Activated CD8-positive, alpha-beta memory T cell treated with anti-CD3 and anti-CD28 coated beads for 24 hours (primary cell): Measurements from ENCODE around the gene LGALS16.
"Not testable (repeated sequence)": the region's sequence is repeated elsewhere in the genome, so short reads cannot be mapped to it uniquely, and the experiment has no call there.

Experiments used
- DNase-seq: peaks from one replicate; pipeline ENCODE4 v3.0.0-alpha.2; 2020

Gene LGALS16

DNA sequence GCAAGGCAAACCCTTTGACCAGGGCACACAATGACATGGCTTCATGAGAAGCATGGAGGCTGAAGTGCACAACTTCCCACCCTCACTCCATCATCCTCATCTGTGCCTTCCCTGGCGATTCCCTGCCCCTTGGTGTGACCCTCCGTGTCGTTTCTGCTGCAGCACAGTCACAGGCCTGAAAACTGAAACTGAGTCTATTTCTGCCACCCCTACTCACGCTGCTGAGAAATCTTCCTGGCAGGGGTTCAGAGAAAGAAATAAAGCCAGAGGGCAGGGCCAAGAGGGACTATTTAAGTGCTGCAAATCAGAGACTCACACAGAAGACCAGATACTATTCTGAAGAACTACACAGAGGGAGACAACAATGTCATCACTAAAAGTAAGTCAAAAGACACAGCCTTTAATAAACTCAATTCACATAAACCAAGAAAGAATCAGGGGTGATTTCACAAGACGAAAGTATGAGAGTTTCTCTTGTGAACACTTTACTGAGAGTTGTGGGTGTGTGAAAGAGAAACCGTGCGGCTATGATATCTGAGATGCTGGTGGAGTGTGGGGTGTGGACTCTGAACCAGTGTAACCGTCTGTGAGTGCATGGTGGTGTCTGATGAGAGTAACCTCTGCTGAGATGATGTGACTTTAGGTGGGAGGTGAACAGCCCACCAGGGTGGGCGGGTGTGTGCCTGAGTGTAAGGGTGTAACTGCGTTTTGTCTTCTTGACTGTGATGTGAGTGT, 23.5 kb downstream of the LGALS16 start:
- DNase-seq = no peak

DNA sequence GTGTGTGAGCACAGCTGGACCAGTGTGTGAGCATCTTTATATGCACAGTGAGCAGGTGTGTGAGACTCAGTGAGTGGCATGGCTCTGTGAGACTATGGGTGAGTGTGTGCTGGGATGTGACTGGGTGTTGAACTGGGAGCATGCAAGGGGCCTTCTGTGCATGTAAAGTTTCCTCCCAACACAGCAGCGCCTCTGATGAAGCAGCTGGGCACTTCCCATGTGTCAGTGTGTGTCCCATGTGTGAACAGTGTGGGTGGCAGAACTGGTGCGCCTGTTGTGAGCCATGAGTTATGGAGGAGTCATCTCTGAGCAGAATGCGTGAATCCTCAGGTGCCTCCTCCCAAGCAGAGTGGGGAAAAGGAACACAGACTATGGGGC, 24.1 kb downstream of the LGALS16 start:
- DNase-seq = peak; percentile 71

DNA sequence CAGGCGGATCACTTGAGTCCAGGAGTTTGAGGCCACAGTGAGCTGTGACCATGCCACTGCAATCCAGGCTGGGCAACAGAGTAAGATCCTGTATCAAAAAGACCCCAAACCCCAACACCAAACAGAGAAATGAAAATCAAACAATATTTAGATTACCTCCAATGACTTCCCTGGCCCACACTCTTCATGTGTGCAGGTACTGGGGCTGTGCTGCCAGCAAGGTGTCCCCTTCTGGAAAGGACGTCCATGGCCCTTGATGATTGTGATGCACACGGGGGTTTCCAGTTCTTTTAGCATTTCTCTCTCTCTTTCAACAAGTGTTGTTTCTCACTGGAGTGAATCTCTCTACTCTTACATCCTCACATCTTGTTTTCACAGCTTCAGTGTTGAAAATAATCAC, 24.9 kb downstream of the LGALS16 start:
- no peak for DNase-seq

DNA sequence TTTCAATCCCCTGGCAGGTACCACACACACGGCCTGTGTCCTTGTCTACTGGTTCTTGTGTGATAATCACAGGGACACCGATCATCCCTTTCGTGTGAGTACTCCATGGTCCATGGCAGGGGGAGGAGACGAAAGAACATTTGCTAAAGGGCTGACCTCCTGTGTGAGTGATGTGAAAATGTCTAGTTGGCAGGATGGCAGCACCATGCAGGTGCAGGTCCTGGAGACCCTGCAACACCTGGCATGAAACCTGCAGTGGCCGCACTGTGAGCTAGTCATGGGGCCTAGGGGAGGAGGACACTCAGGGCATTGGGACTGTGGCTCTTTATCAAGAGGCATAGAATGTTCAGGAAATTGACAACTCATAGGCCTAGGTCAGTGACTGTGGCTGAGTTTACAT, 25.7 kb downstream of the LGALS16 start:
- DNase-seq = no peak

DNA sequence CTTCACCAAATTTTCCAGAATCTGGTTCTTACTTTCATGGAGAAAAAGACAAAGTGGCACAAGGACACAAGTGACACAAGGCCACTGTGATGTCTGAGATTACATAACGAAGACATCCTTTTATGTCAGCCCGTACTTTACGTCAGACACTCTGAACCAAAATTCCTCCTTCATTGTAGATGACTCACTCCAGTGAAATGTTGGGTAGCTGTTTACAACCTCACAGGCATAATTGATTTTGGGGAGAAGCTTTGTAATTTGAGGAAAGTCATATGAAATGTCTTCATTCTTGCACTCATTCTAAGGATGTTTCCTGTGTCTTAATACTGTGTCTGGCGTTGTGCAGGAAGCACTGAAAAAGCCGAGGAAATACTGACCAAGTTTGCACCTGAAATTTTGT, 28.6 kb downstream of the LGALS16 start:
- no peak for DNase-seq

DNA sequence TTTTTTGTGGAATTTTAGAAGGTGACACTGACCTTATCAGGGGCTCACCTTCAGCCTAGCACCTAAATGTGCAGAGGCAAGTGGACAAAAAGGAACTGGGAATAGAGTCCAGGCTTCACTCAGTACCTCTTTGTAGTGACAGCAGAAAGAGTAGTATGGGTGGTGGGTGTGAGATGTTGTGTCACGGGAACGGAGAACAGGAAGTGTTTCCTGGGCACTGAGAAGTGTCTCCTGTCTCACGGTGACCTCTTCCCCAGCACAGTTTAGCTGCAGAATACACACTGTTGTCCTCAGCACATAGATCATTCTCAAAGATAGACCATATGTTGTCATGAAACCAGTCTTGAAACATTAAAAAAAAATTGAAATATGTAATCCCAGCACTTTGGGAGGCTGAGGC, 31.0 kb downstream of the LGALS16 start:
- DNase-seq = no peak

DNA sequence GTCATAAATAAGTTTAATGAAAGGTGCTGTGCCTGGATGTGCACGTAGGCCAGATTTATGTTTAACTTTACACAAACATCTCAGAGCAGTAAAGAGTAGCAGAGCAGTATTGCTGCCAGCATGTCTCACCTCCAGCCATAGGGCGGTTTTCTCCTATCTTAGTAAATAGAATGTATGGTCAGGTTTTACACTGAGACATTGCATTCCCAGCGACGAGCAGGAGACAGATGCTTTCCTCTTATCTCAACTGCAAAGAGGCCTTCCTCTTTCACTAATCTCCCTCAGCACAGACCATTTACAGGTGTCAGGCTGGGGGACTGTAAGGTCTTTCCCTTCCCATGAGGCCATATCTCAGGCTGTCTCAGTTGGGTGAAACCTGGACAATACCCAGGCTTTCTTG, 32.9 kb downstream of the LGALS16 start:
- not testable (repeated sequence) for DNase-seq

DNA sequence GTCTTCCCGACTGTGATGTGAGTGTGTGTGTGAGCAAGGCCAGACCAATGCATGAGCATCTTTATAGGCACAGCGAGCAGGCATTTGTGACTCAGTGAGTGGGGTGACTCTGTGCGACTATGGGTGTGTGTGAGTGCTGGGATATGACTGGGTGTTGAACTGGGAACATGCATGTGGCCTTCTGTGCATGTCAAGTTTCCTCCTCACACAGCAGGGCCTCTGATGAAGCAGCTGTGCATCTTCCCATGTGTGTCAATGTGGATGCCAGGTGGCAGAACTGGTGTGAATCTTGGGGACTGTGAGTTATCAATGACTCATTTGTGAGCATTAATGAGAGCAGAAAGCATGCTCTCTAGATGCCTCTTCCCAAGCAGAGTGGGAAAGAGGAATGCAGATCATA, 36.5 kb downstream of the LGALS16 start:
- DNase-seq = no peak

DNA sequence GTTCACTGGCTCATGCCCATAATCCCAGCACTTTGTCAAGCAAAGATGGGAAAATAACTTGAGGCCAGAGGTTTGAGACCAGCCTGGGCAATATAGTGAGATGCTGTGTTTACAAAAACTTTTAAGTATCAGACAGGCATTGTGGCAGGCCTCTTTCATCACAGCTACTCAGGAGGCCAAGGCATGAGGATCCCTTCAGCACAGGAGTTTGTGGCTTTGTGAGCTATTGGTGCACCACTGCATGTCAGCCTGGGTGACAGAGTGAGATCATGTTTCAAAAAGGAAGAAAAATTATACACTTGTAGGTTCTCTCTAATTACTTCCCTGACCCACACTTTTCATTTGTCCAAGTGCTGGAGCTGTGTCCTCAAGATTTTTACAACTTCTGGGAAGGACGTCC, 37.1 kb downstream of the LGALS16 start:
- DNase-seq = no peak

DNA sequence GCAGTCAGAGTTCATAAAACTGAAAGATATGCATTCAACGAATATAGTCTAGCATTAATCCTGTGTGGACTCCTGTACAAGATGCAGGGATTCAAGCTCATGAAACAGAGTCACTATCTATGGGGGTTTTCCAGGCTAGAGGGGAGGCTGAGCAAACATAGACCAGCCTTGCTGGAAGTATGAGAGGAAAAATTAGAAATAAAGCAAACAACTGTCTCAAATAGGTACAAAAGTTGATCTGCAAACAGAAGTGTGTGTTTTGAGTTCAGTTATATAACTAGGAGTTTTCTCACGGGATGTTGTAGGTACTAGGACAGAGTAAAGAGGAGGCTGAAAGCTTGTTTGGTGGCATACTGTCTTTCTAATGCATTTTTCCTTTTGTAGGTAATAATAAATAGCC, 40.0 kb downstream of the LGALS16 start:
- DNase-seq = no peak

DNA sequence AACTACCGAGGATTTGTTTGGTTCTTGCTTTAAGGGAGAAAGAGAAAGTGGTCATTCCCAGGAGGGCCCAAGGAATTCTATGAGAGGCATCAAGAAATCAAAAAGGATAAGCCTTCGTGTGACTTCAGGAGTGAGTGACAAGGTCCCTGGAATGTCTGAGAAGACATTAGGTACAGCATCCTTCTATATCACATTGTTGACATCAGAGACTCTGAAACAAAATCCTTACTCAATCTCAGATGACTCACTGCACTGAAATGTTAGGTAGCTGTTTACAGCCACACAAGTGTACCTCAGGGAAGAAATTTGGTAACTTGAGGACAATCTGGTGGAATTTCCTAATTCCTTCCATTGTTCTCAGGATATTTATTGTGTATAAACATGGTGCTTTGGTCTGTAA, 40.7 kb downstream of the LGALS16 start:
- no peak for DNase-seq

DNA sequence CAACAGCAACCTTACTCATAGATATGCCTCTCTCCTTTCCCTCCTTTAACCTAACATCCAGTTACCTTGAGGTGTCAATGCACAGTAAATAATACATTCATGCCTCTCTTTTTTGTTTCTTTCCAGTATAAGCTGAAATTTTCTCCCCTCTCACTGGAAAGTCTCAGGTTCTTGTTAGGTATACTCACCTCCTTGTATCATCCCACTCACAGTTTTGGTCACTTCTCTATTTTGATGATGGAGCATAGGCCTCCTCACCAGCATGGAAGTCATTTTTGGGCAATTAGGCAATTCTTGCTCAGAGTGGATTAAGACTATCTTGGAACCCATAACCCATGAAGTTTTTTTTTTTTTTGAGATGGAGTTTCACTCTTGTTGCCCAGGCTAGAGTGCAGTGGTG, 42.8 kb downstream of the LGALS16 start:
- DNase-seq = no peak

DNA sequence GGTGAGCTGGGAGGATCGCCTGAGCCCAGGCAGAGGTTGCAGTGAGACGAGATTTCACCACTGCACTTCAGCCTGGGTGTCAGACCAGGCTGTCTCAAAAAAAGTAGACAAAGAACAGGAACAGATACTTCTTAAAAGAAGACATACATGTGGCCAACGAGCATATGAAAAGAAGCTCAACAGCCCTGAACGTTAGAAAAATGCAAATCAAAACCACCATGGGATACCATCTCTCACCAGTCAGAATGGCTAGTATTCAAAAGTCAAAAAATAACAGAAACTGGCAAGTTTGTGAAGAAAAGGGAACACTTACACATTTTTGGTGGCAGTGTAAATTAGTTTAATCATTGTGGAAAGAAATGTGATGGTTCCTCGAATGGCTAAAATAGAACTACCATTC, 45.6 kb downstream of the LGALS16 start:
- no peak for DNase-seq

DNA sequence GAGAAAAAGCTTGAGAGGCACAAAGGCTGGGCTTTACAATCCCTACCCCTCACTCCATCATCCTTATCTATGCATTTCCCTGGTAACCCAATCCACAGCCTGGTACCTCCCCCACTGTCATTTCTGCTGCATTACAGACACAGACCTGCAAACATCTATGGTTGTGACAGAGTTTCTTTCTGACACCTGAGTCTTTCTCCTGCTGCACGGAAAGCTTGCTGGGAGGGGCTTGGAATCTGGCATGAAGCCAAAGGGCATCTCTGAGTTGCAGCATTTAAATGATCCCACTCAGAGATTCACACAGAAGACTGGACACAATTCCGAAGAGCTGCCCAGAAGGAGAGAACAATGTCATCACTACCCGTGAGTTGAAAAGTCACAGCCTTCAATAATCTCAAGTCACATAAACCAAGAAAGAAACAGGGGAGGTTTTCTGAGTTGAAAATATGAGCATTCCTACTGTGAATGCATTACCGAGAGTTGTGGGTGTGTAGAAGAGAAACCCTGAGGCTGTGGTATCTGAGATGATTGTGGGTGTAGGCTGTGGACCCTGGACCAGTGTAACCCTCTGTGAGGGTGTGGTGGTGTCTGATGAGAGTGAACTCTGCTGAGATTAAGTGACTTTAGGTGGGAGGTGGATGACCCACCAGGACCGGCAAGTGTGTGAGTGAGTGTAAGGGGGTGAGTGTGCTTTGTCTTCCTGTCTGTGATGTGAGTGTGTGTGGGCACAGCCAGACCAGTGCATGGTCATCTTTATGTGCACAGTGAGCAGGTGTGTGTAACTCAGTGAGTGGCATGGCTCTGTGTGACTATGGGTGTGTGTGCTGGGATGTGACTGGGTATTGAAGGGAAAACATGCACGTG, 48.7 kb downstream of the LGALS16 start, which contains the start of gene LGALS14:
LGALS14 (plus strand) TSS at position 301 of the 864 bp plus-strand sequence; CDS start at position 349, 48 bp downstream.
- no peak for DNase-seq

DNA sequence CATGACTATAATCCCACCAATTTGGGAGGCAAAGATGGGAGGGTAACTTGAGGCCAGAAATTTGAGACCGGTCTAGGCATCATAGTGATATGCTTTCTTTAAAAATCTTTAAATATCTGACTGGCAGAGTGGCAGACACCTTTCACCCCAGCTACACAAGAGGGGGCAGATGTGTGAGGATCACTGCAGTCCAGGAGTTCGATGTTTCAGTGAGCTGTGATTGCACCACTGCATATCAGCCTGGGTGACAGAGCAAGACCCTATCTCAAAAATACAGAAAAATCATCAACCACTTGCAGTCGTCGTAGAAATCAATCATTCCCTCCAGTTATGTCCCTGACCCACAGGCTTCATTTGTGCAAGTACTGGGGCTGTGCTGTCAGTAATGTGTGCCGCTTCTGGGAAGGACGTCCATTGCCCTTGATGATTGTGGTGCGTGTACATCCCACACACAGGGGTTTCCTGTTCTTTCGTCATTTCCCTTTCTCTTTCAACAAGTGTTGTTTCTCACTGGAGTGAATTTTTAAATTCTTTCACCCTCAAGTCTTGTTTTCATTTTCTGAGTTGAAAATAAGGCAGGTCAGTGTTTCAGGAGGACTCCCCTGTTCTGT, 50.0 kb downstream of the LGALS16 start:
- DNase-seq = no peak

DNA sequence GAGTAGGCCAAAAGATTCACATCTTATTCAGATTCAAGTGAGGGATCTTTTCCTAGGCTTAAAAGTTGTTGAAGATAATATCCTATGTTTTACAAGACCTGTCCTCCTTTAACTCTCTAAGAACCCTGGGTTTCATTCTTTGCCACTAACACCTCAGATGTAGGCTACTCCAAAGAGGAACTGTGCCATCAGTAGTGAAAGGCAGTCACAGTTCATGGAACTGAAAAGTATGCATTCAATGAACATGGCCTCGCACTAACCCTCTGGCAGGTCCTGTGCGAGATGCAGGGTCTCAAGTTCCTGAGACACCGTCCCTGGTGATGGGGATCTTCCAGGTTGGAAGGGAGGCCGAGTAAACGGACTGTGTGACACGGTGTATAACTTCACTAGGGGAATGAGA, 52.9 kb downstream of the LGALS16 start:
- DNase-seq = no peak

DNA sequence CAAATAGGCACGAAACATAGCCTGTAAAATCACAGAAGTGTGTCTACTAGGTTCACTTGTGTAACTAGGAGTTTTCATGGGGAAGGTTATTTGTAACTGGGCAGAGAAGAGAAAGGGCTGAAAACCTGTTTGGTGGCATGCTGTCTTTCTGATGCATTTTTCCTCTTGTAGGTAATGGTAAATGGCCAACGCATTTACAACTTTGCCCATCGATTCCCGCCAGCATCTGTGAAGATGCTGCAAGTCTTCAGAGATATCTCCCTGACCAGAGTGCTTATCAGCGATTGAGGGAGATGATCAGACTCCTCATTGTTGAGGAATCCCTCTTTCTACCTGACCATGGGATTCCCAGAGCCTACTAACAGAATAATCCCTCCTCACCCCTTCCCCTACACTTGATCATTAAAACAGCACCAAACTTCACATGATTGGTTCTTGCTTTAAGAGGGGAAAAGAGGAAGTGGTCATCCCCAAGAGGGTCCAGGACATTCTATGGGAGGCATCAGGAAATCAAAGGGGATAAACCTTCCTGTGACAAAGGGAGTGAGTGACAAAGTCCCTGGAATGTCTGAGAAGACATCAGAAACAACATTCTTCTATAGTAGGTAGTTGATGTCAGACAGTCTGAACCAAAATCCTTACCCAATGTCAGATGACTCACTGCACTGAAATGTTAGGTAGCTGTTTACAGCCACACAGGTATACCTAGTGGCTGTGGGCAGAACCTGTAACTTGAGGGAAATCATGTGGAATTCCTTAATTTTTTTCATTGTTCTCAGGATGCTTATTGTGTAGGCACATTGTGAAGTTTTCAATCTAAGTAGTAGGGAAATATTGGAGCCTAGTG, 53.5 kb downstream of the LGALS16 start:
- no peak for DNase-seq
